Fibroblast of skin of back (primary cell): Measurements from ENCODE around the gene KCNE1.
"Not testable (repeated sequence)": the region's sequence is repeated elsewhere in the genome, so short reads cannot be mapped to it uniquely, and the experiment has no call there.

Source experiments
- DNase-seq: peaks from one replicate; pipeline ENCODE4 v3.0.0-alpha.2; 2013

KCNE1 gene

GRCh38 chr21:34510148-34511142 lies 1.6 kb downstream of the KCNE1 start:
- peak; percentile 68 for DNase-seq

DNA sequence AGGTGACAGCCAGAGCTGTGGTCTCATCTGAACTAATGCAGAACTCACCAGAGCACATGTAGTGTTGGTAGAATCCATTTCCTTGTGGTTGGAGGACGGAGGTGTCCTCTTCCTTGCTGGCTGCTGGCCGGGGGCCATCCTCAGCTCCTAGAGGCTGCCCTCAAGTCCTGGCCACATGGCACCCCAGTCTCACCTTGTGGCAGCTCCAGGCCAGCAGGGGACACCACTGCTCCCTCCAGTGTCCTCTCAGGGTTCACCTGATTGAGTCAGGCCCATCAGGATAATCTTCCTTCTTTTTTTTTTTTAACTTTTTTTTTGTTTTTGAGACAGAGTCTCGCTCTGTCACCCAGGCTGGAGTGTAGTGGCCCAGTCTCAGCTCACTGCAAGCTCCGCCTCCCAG lies 2.9 kb downstream of the KCNE1 start:
- no peak for DNase-seq

GRCh38 chr21:34504595-34504994 lies 7.4 kb downstream of the KCNE1 start:
- DNase-seq = no peak

- no peak for DNase-seq
Observed at GRCh38 chr21:34502480-34503106, 9.4 kb downstream of the KCNE1 start.

DNA sequence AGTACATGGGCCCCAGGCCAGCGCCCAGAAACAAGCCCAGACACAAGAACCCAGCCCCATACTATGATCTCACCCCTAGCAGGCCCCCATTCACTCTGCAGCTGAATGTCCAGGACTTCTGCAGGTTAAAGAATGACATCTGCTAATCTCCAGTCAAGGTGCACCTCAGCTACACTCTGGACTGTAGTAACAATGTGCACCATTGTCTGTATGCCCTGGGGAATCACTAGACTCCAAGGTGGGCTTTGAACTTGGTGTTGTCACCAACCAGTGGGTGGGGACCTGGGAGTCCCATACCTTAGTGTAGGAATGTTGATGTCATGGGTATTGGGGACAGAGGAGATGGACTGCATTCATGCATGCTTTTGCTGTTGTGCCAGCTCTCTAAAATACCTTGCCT lies 10.3 kb downstream of the KCNE1 start:
- DNase-seq = no peak

DNA sequence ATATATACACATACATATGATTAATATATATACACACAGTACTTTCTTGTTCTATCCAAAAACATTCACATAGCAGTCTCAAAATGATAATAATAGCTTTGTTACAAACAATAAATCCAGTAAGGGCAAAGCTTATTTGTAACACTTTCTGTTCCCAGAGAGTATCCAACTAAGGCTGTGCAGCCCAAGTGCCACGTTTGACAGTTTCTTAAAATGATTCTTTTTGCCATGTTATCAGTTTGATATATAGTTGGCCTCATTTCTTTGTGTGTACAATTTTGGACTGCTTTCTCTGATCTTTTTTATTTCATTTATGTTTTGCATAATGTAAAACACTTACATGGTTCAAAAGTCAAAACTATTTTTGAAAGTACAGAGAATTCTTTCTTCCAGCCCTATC lies 11.8 kb downstream of the KCNE1 start:
- no peak for DNase-seq

GRCh38 chr21:34499116-34499515 lies 12.9 kb downstream of the KCNE1 start:
- DNase-seq = no peak

DNA sequence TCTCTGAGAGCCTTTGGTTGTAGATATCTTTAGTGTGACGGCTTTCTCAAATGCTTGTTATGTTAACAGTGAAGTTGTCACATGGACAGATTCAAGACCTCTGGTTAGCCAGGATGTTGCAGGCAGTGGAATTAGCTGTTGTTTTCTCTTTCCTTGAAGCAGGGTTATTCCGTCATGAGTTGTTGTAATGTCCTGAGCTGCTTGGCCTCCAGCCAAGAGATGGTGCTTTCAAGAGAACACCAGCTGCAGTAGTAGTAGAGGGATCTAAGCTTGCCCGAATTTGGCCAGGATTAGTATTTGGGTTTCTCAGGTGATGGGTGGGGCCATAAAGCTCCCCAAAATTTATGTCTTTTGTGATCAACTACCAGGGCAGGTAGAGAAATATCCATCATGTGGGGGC lies 13.4 kb downstream of the KCNE1 start:
- no peak for DNase-seq

DNA sequence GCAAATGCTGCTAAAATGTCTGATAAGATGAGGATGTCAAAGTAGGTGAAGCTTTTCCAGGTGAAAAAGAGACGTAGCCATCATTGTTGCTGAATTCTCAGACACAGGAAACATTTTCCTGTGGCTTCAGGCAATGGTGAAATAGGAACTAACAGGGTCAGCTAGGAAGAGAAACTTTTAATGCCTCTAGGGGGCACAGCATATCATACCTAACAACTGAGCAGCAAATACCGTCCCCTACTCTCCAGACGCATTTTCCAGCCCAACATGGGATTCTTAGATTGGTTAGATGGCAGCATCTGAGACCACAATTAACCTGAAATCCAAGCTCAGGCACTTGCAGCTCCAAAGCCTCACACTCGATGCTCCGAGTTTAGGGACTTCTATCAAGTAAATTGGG lies 28.2 kb downstream of the KCNE1 start:
- not testable (repeated sequence) for DNase-seq

GRCh38 chr21:34483435-34483834 lies 28.6 kb downstream of the KCNE1 start:
- not testable (repeated sequence) for DNase-seq

GRCh38 chr21:34467333-34467732 lies 44.7 kb downstream of the KCNE1 start:
- not testable (repeated sequence) for DNase-seq

DNA sequence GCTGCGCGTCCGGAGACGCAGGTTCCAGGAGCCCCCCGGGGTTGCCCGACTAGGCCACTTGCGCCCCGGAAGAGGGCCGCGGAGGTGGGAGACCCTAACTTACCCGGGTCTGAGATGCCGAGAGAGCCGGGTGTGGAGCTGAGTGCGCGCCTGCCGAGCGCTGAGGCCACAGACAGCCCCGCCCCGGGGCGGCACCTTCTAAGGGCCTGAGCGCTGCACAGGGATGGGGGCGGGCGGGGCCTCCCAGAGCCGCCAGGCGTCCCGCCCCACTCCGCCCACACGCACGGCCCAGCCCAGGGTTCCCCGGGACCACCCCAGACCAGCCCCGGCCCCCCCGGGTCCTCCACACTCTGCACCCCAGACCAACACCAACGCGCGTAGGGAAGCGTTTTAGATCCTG lies 52.6 kb downstream of the KCNE1 start:
- DNase-seq = not testable (repeated sequence)

GRCh38 chr21:34458266-34458665 lies 53.7 kb downstream of the KCNE1 start:
- not testable (repeated sequence) for DNase-seq

GRCh38 chr21:34456180-34456579 lies 55.8 kb downstream of the KCNE1 start:
- DNase-seq = not testable (repeated sequence)

GRCh38 chr21:34455628-34456027 lies 56.4 kb downstream of the KCNE1 start:
- DNase-seq = not testable (repeated sequence)

DNA sequence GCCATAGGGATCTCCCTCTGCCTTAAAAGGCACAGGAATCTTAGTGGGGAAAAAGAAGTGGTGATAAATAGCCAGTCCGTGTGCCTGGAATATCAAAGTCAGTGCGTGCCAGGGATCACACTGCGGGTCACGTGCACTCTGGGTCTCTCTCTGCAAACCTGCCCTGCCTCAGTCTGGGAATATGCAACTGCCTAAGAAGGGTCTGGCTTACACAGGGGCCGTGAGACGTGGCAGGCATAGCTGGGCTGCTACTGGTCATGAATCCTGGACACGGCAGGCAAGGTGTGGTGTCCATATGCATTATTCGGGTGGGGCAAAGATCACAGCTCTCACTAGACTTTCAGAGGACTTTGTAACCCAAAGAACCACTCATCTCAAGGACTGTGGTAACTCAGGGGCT lies 65.0 kb downstream of the KCNE1 start:
- DNase-seq = not testable (repeated sequence)

DNA sequence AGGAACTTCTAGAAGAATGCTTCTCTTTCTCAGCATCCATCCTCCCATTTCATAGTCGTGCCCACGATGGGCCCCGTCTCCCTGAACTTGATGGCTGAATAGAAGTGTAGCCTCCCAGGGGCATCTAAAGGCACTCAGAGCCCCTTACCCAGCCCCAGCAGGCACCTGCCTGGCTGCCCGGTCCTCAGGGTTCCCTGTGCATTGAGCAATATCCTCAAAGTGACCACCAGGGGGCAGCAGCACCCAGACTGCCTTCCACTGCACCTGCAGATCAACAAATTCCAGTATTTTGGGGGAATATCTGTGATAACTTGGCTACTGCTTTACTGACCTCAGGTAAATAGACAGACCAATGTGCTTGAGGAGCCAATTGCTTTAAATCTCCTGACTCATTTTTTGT lies 68.5 kb downstream of the KCNE1 start:
- DNase-seq = not testable (repeated sequence)

DNA sequence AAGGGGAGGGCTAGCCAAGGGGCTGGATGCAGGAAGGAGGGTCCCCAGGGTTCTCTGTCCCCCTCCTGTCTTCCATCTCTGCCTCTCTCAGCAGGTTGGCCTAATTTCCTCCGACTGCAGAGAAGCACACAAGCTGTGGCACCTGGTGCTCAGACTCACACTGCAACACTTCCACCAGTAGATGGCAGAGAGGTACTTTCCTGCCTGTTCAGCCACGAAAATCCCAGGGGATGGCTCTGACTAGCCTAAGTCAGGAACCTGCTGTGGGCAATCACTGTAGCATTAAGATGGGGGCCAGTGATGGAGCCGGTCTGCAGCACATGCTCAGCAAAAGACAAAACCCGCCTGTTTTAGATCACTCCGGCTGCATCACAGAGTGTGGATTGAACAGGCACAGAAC lies 82.3 kb downstream of the KCNE1 start:
- DNase-seq = not testable (repeated sequence)

DNA sequence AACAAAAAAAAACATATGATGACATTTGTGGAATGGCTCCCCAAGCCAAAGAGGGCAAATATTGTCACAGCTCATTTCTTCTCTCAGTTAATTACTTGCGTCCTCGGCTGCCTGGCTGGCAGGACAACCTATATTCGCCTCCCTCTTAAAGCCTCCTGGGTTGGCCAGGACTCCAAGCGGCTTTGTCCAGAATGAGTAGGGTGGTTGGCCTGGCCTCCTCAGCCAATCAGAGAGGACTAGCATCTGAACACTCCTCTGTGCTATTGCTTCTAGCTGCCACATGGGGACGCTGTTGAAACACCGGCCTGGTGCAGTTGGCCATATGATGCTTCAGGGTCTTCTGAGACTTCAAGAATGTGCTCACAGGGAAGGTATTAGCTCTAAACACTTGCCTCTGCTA lies 83.6 kb downstream of the KCNE1 start:
- DNase-seq = not testable (repeated sequence)

DNA sequence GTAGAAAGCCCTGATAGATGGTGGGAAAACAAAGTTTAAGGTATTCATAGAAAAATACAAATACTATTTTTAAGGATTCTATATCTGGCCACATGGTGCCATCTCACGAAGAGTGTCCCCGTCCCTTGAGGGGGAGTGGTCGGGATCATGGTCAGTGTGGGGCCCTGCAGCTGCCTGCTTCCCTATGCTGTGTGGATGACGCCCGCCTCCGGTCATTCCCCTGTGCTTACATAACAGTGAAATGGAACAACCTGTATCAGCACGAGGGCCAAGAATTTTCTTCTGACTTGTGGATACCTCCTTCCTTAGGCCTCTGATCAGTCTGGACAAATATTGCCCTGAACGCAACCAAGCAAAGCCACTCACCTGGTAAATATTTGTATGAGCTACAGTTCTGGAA lies 84.7 kb downstream of the KCNE1 start:
- DNase-seq = not testable (repeated sequence)

DNA sequence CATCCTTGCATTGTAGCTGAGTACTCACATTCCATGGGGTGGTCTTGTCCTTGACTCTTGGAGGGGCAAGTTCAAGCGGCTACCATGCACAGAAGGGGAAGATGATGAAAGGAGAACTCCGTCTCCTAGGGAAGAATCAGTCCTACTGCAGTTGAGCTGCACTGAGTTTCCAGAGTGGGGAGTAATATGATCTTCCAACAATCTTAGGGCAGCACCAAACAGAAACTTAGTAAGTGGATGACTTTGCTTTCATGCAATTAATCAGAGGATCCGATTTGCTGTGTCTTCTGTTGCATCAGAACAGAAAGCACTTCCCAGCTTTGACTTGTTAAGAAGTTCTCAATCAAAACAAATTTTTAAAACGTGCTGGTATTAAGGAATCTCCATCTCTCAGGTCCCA lies 88.2 kb downstream of the KCNE1 start, which contains the start of gene SMIM34:
TSS of gene SMIM34 (minus strand) at position 147 of the 400 bp plus-strand sequence. CDS start at position 35, 112 bp downstream.
- DNase-seq = not testable (repeated sequence)

- not testable (repeated sequence) for DNase-seq
Observed at GRCh38 chr21:34417448-34418077, 94.4 kb downstream of the KCNE1 start.

DNA sequence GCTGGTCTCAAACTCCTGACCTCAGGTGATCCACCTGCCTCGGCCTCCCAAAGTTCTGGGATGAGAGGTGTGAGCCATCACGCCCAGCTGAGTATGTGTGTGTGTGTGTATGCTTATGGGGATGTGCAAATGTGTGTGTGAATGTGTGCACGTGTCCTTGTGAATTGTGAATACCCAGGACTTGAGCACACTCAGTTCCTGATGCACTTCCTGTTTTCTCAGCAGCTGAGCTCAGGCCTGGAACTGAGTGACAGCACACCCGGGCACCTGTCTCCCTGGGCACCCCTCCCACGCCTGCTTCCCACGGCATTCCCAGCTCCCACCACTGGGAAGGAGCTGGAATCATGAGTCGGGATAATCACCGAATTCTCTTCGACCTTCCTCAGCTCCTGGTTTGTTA lies 104.7 kb downstream of the KCNE1 start:
- DNase-seq = not testable (repeated sequence)
